GM19438 (cell line): ENCODE results near the gene MTFMT.
"Not testable (repeated sequence)": the region's sequence is repeated elsewhere in the genome, so short reads cannot be mapped to it uniquely, and the experiment has no call there.

Experiments
- ATAC-seq: cut with Tn5 transposase; IDR thresholded peaks from one replicate; pipeline ENCODE4 v1.9.1; 2021; ENCODE audit warnings: low read depth; ENCODE audit not compliant: unreplicated experiment

The MTFMT gene

DNA sequence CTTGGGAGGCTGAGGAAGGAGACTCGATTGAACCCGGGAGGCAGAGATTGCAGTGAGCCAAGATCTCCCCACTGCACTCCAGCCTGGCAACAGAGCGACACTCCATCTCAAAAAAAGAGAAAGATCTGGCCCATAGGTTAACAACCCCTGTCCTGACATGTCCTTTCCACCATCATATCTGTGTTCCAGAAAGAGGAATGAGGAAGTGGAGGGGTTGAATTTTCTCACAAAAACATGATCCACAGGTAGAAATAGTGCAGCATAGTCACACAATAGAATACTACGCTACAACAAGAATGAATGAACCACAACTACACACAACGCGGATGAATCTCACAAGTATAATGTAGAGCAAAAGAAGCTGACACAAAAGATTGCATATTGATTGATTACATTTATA, 11.0 kb upstream of the MTFMT start:
- no peak for ATAC-seq

DNA sequence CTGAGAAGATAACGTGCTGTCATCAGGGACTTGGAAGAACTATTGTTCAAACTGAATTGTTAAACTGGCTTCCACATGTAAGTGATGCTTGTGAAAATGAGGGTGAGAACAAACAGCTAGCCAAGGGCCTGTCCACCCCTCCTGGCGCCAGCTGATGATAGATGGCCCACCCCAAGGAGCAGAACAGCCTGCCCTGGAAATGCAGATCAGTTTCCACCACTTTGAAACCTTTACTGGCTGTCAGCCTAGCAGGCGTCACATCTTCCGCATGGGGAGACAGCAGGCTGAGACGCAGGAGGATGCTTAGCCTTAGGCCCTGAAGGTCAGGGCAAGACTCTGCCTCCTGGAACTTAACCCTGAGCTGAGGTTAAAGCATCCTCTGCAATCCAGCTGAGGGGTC, 9.4 kb upstream of the MTFMT start:
- ATAC-seq = no peak

DNA sequence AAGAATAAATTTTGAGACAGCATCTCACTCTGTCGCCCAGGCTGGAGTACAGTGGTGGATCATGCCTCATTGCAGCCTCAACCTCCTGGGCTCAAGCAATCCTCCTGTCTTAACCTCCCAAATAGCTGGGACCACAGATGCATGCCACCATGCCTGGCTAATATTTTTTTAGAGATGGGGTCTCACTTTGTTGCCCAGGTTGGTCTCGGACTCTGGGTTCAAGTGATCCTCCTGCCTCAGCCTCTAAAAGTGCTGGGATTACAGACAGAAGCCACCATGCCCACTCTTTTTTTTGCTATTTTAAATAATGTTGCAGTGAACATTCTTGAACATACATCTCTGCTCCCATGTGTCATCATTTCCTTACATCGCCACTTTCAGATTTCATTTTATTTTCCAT, 9.0 kb upstream of the MTFMT start:
- no peak for ATAC-seq

DNA sequence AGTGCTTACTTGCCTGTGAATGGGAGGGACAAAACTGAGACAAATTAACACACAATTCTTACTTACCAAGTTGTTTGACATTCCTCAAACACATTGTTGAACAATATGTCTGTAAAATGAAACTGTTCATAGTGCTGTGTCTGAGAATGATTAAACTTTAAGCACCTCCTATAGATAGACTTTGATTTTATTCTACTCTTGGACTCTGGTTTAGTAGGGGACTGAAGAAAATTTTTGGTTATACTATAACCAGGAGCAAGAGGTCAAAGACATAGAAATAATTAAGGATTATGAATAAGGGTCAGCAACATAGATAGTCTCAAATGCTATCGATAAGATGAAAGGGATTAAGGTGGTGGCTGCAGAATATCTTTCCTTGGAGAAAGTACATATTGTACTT, 7.9 kb upstream of the MTFMT start:
- no peak for ATAC-seq

DNA sequence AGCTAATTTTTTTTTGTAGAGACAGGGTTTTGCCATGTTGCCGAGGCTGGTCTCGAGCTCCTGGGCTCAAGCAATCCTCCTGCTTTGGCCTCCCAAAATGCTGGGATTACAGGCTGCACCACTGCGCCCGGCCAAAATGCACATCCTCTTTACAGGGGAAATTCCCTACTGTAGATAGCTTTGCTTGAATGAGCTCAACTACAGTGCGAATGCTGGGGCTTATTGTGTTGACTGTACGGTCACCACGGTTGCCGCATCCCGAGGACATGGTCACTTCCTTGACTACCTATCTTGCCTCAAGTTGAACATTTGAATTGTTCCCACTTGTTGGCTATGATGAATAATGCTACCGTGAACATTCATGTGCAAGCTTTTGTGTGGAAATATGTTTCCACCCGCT, 5.3 kb upstream of the MTFMT start:
- ATAC-seq = no peak

DNA sequence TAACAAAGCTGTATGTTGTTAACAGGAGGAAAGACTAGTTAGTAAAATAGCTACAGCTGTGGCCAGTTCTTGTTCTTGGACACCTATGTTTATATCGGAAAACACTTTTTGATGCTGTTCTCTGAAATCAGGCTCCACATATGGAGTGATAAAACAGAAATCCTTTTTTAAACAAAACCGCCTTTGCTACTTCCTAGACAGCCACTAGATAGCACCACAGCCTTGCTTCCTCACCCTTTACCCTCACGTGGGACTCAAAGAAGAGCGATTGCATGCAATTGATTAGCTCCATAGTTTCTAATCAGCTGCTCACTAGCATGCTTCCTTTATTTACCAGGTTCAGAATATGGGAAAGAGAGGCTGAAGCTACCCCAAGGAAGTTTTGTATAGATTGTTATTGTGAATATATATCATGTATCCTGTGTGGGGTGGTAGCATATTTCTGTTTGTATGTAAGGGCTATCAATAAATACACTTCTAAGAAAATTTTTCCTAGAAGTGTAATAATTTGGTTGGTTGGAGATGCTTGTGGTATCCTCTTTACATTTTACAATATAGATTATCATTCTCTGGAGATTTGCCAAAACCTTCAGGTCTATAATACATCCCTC, 4.3 kb upstream of the MTFMT start:
- ATAC-seq = no peak

DNA sequence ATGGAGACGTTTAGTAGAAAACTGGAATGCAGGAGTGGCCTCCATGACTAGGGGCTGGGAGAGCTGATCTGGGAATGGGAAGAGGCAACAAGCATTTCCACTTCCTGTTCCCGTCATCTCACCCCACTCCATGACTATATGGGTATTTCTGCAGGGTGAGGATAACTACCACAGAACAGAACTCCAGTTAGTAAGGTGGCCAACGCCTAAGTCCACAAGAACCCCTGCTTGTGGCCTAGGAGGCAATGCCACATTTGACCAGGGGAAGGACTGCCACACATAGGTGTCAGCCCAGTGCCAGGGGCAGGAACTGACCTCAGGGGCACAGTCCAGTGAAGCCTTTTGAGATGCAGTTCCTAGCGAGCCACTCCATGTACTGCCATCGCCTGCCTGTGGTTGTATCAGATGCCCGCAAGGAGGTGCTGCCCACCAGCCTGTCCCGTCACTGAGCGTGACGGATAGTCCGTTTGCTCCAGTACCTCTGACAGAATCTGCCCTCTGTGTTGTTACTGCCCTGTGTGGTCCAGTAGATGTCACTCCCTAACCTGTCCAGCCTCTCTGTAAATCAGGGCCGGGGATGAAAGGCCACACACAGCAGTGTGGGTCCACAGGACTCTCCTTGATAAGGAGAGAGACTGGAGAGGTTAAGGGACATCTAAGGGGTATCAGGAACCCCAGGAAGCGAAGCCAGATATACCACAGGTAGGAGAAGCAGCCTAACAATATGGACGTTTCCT, 3.5 kb upstream of the MTFMT start:
- ATAC-seq = no peak

DNA sequence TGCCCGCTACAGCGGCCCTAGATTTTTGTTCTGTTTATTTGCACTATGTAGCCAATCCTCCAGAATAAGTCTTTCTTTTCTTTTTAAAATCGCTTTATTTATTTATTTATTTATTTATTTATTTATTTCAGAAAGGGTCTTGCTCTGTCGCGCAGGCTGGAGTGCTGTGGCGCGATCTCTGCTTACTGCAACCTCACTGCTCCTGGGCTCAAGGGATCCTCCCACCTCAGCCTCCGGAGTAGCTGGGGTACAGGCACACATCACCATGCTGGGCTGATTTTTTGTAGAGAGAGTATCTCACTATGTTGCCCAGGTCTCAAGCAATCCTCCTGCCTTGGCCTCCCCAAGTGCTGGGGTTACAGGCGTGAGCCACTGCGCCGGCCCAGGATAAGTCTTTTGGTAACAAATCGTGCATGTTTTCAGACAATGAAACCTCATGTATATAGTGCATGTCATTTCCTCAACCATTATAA, 333 bp upstream of the MTFMT start:
- ATAC-seq = no peak

DNA sequence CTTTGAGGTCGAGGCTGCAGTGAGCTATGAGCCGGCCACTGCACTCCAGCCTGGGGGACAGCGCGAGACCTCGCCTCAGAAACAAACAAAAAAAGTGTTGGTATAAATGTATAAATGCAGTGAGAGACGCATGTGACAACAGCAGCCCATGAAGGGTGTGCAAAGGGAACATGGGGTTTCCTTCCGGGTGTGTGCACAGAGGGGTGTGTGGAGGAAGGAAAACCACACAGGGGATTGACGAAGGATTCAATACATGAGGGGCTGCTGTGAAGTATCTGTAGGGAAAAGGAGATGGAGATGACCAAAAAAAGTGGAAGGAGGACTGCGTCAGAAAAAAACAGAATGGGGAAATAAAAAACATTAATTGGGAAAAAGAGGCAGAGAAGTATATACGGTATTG, 1.1 kb downstream of the MTFMT start:
- ATAC-seq = no peak

DNA sequence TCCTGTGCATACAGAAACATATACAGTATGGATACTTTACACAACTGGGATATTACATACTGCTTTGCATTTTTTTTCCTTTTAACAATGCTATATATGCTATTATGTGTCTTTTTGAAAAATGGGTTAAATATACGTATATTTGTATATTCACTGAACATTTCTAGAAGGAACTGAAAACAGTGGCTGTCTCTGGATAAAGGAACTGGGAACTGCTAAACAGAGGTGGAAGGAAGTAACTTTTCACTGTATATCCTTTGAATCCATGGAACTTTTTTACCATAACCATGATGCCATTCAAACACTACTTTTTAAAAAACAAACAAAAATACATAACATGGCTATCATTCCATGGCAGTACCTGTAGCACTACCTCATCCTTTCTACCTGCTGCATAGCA, 1.8 kb downstream of the MTFMT start:
- no peak for ATAC-seq

DNA sequence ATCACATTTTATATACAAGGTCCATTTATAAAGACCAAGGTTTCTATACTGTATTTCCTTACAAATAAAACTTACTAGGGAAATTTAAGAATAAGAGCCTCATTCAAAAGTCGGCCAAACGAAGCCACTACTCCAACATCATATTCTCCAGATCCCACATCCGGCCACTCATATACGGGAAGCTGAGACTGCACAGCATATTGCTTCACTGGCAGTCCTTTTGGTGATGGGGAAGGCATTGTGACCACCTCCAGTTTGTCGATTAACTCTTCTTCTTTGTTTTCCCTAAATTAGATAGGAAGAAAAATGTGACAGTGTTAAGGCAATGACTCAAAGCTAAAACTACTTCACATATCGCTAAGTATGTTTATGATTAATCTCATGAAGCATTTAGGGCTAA, 2.7 kb downstream of the MTFMT start:
- no peak for ATAC-seq

DNA sequence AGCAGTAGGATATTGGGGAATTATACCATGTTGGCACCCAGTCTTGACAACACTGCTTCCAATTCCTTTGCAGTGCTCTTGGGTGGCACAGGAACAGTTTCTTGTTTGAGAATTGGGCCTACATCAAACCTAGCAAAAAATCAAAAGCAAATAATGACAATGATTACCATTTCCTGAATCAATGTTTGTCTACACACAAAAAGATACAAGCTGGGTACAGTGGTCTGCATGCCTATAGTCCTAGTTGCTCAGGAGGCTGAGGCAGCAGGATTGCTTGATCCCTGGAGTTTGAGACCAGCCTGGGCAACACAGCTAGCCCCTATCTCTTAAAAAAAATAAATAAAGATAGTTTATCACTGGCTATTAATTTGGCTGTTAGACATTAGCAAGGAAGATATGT, 8.0 kb downstream of the MTFMT start:
- ATAC-seq = no peak

DNA sequence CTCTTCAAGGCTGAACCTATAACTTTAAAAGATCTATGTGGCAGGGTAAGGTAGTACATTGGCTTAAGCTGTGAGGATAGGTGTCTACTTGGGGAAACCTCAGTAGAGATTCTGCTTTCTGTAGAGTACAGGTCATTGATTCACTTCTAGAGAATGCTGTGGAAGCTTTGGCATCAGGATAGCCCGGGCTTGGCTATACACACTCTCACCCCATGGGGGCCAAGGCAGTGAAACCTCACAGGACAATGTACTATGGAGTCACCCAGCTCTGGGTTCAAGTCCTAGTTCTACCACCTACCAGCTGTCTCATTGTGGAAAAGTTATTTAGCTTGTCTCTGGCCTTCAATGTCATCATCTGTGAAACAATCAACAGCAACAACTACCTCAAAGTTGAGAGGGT, 9.0 kb downstream of the MTFMT start:
- ATAC-seq = no peak

DNA sequence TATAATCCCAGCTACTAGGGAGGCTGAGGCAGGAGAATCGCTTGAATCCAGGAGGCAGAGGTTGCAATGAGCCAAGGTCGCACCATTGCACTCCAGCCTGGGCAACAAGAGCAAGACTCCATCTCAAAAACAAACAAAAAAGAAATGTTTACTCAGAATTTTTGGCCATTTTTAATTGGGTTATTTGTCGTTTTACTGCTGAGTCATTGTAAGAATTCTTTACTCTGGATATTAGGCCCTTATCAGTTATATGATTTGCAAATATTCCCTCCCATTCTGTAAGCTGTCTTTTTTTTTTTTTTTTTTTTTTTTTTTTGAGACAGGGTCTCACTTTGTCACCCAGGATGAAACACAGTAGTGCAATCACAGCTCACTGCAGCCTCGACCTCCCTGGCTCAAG, 18.2 kb downstream of the MTFMT start:
- not testable (repeated sequence) for ATAC-seq

DNA sequence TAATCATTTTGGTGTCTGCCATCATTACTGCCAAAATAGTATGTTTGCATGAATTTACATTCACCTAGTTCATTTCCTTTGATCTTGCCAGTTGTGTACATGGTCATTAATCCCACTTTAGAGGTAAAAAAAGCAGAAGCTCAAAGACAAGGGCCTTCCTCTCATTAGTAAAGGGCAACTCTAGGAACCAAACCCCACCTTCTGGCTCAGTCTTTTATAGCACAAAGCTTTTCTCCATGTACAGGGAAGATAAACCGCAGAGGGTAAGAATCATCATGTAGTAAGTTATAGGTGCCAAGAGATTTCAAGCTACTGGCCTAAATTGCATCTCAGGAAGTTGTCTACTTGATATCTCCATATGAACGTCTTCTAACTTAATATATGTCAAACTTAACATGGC, 20.5 kb downstream of the MTFMT start:
- ATAC-seq = no peak

DNA sequence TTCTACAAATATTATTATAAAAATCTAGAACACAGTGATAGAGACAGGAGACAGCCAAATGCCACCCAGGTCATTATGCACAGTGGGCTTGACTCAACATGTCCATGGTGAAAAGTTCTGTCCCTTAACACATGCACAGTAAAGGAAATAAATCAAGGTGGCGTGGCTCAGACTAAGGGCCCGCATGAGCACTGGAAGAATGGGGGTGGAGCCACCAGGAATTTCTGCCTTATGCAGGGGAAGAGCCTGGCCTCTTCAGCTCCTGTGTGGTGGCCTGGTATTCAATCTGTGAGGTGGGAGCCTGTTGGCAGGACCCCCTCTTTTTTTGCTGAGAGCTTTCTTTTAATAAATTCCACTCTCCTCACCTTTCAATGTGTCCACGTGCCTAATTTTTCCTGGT, 22.6 kb downstream of the MTFMT start:
- ATAC-seq = no peak

DNA sequence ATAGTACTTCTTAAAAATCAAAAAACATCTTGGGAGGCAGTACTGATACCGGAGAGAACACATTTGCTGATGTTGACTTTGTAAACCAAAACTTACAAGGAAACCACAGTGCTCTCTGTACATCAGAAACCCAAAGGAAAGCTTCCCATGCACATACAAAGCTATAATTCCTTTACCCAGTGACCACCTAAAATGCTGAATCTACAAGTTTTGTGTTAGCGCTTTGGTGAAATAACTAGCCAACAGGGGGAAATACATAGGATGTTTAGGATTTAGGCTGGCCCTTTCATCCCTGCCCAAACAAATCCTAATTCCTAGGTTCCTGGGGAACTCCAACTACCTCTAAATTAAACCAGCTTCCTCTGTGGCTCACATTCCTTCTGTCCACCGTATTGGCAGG, 24.4 kb downstream of the MTFMT start:
- ATAC-seq = no peak

DNA sequence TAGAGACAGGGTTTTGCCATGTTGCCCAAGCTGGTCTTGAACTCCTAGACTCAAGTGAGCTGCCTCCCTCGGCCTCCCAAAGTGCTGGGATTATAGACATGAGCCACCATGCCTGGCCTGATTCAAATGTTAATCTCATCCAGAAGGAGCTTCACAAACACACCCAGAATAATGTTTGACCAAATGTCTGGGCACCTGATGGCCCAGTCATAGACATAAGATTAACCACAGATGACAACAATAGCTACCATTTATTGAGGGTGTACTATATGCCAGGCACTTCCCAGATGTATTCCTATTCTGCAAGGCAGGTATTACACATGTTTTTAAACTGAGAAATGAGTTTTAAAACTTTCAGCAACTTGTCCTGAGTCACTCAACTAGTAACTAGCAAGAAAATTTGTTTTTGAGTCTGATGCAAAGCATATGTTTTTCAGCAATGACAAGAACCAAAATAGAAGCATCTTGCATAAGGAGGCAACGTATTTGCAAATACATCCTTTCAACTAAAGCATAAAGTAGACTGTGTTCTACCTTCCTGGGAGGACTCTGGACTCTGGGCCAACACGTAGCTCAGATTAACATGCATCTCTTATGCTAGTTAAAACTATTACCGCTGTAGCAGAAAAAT, 31.6 kb downstream of the MTFMT start:
- no peak for ATAC-seq

DNA sequence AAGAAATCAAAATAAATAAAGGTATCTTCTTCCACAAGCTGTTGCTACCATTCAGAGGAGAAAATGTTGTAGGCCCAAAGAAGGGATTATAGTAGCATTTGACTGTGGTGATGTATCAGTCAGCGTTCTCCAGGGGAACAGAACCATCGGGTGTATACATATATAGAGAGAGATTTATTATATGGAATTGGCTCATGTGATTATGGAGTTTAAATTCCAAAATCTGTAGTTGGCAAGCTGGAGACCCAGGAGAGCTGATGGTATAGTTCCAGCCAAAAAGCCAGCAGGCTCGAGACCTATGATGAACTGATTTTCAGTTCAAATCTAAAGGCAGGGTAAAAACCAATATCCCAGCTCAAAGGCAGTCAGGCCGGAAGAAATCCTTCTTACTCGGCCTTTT, 32.4 kb downstream of the MTFMT start:
- ATAC-seq = no peak

DNA sequence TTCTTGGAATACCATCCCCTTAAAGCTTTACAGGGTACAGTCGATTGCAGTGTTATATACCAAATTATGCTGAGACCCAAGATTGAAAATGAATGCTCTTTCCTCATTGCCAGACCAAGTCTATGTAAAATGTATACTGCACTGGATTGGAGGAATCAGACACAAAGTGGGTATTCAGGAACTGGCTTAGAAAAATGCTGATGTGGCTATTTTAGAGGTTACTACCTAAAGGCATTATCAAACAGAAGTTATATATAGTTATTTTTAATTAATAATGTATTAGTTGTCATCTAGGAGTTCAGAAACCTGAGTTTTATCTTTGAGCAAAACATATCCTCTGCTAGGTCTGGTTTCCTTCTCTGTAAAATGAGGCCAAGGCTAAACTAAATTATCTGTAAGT, 36.1 kb downstream of the MTFMT start:
- ATAC-seq = no peak

DNA sequence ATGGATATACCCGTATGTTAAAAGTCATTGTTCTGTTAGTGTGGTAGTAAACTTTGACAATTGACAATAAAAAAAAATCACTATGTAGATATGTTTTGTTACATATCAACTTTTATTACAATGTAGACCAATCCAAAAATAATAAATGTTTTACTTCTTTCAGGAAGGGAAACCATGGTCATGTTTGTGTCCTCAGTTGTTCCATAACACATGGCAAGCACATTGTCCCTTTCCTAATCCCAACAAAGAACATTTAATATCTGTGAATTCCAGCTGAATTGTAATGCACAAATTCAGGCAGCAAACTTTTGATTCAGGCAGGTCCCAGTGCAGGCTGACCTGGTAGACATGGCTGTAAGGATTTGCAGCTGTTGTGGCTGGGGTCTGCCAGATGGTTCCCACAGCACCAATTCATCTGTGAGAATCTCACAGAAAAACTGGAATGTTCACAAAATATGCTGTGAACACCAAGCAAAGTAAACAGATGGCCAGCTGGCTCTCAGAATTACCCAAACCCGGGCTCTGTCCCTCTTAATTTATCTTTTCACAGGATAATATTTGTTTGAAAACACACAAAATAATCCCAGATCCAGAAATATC, 37.8 kb downstream of the MTFMT start:
- no peak for ATAC-seq

DNA sequence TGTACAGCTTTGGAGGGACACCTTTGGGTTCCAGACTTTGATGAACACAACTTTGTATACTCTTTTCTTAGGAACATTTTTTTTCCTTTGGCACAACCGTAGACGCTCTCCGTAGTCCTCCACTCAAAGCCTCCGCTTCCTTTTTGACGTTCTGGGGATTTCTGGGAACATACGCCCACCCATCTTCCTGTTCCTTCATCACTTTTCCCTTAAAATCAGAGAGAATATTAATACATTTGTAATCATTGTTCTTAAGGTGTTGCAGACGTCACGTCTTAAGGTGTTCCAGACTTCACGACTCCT, 39.3 kb downstream of the MTFMT start:
- no peak for ATAC-seq
